ENCODE measurements around the gene NFXL1. TPM values are rescaled to one million over a fixed set of nuclear protein-coding genes. Genes with fewer than 3 reads are reported as not detected.

NFXL1 gene
- total RNA-seq, 1 donor from 2014 or later = 3.8 TPM

- DNase-seq (no peak), ATAC-seq (ENCODE audit: poor library complexity) (peak; percentile 51)
- intact Hi-C loops (cut with DNase I) = no loop called here
Observed at GRCh38 chr4:47801481-47802002, 112.8 kb downstream of the NFXL1 start.

- ATAC-seq (ENCODE audit: poor library complexity) (no peak), DNase-seq (no peak)
- intact Hi-C loops (cut with DNase I) = no loop called here
Observed at GRCh38 chr4:47798165-47798564, 116.2 kb downstream of the NFXL1 start.

Other genes starting within 250 kb of the NFXL1 start
- 65.0 TPM for gene CORIN, start 76.5 kb downstream of the NFXL1 start, total RNA-seq
- 0.24 TPM for gene CNGA1, start 102.1 kb upstream of the NFXL1 start, total RNA-seq
- 0.43 TPM for gene NIPAL1, start 102.2 kb upstream of the NFXL1 start, total RNA-seq
- 0.43 TPM for gene TXK, start 219.7 kb upstream of the NFXL1 start, total RNA-seq

All from Right ventricle myocardium superior (tissue), 1 donor.